Endothelial cell of umbilical vein (primary cell): ENCODE measurements around the gene CD151. TPM values are rescaled to one million over a fixed set of nuclear protein-coding genes. Genes with fewer than 3 reads are reported as not detected.

ENCODE experiments used
- BruUV-seq: library from RNA; stranded (reverse); fragments of 400-500 nt; replicated peaks from 2 replicates; lab custom pipeline; 2021; lab: Mats Ljungman, UMichigan
- CTCF ChIA-PET: fragments of 300-600, 350-600 bp; sonication (Branson Sonifier 250); formaldehyde crosslinking; loops from one replicate; lab custom pipeline; 2021; ENCODE audit warnings: antibody characterized with exemption, inconsistent platforms; lab: Charles Lee
- POLR2A ChIA-PET: fragments of 300-600, 350-600 bp; sonication (Branson Sonifier 250); formaldehyde crosslinking; loops from one replicate; lab custom pipeline; 2021; ENCODE audit warnings: antibody characterized with exemption, inconsistent platforms; lab: Charles Lee
- DNase-seq: peaks from one replicate; pipeline ENCODE4 v3.0.0-alpha.2; 2011; ENCODE audit warnings: low read depth, low spot score
- FAIRE-seq: peaks from 2 replicates; lab custom pipeline; 2011; peaks lifted over from hg19 to GRCh38; lab: Jason Lieb, UNC
- H2AFZ ChIP-seq: 2 replicates; pipeline ENCODE4 v1.6.0; 2012; ENCODE audit warnings: low read depth, low read length, control low read depth, inconsistent platforms
- H3K27ac ChIP-seq: 2 replicates; pipeline ENCODE4 v1.5.1; 2011; ENCODE audit warnings: low read depth, mild to moderate bottlenecking, control low read depth, low read length, moderate library complexity; ENCODE audit not compliant: insufficient read depth
- H3K27me3 ChIP-seq, 2 experiments: 2 replicates each; pipeline versions ENCODE4 v1.6.0 to v1.6.1; 2011; ENCODE audit warnings: low read length in 2 of 2, mixed read lengths in 1 of 2; ENCODE audit not compliant: control insufficient read depth in 2 of 2, insufficient read depth in 2 of 2
- H3K36me3 ChIP-seq, 2 experiments: 2 replicates in 1 of 2; 3 replicates in 1 of 2; pipeline ENCODE4 v1.5.1; 2011; ENCODE audit warnings: low read length in 2 of 2, mild to moderate bottlenecking in 1 of 2, moderate library complexity in 1 of 2; ENCODE audit not compliant: control insufficient read depth in 2 of 2, insufficient read depth in 2 of 2; ENCODE audit errors: extremely low read depth in 1 of 2
- H3K4me1 ChIP-seq: 3 replicates; pipeline ENCODE4 v1.5.1; 2011; ENCODE audit warnings: mild to moderate bottlenecking, low read length; ENCODE audit not compliant: control insufficient read depth, insufficient read depth; ENCODE audit errors: extremely low read depth
- H3K4me2 ChIP-seq: 2 replicates; pipeline ENCODE4 v1.6.1; 2011; ENCODE audit warnings: low read length, control low read depth, mixed read lengths; ENCODE audit not compliant: insufficient read depth
- H3K4me3 ChIP-seq, 3 experiments: fragments of 200-600 bp in 1 of 3; sonication (generic), shearing (Covaris generic) in 1 of 3; replicated peaks in 1 of 3; 2 replicates each; pipeline ENCODE4 v1.5.1; 2011 to 2016; ENCODE audit warnings: control low read depth in 3 of 3, low read length in 3 of 3, mild to moderate bottlenecking in 2 of 3, inconsistent platforms in 1 of 3, low read depth in 1 of 3, moderate library complexity in 1 of 3; ENCODE audit not compliant: insufficient read depth in 1 of 3
- H3K79me2 ChIP-seq: 2 replicates; pipeline ENCODE4 v1.6.0; 2012; ENCODE audit warnings: low read length, inconsistent platforms; ENCODE audit not compliant: control insufficient read depth, insufficient read depth
- H3K9ac ChIP-seq: replicated peaks from 2 replicates; pipeline ENCODE3; 2011; ENCODE audit warnings: low read length, control low read depth; ENCODE audit not compliant: insufficient read depth; ENCODE audit errors: extremely low read depth
- H3K9me1 ChIP-seq: replicated peaks from 3 replicates; pipeline ENCODE4 v1.6.0; 2011; ENCODE audit warnings: mild to moderate bottlenecking, low read length; ENCODE audit not compliant: control insufficient read depth, insufficient read depth; ENCODE audit errors: extremely low read depth
- H3K9me3 ChIP-seq: replicated peaks from 2 replicates; pipeline ENCODE4 v1.5.1; 2012; ENCODE audit warnings: low read length, inconsistent platforms; ENCODE audit not compliant: control insufficient read depth, insufficient read depth
- H4K20me1 ChIP-seq: replicated peaks from 2 replicates; pipeline ENCODE3; 2011; ENCODE audit warnings: mild to moderate bottlenecking, low read length; ENCODE audit not compliant: control insufficient read depth, insufficient read depth; ENCODE audit errors: extremely low read depth
- CTCF ChIP-seq, 2 donors: IDR thresholded peaks; 1 replicate in 1 of 2; 2 replicates in 1 of 2; pipeline ENCODE4 v1.5.1; 2011; ENCODE audit warnings: low read length in 2 of 2, mild to moderate bottlenecking in 2 of 2, moderate library complexity in 2 of 2, control low read depth in 1 of 2, inconsistent platforms in 1 of 2, low read depth in 1 of 2; ENCODE audit not compliant: insufficient read depth in 1 of 2; ENCODE audit errors: extremely low read depth in 1 of 2
- EZH2 ChIP-seq: IDR thresholded peaks from 2 replicates; pipeline ENCODE4 v1.6.1; 2012; ENCODE audit warnings: borderline replicate concordance, low read depth, mild to moderate bottlenecking, moderate library complexity, low read length, inconsistent platforms; ENCODE audit not compliant: severe bottlenecking
- FOS ChIP-seq: IDR thresholded peaks from 2 replicates; pipeline ENCODE4 v1.6.1; 2011; ENCODE audit warnings: mild to moderate bottlenecking, low read length, moderate library complexity, borderline replicate concordance; ENCODE audit not compliant: insufficient read depth
- GATA2 ChIP-seq: IDR thresholded peaks from 2 replicates; pipeline ENCODE4 v1.7.0; 2011; ENCODE audit warnings: low read depth, mild to moderate bottlenecking, moderate library complexity, mixed read lengths, low read length; ENCODE audit not compliant: insufficient read length, insufficient read depth
- JUN ChIP-seq: IDR thresholded peaks from 2 replicates; pipeline ENCODE4 v1.6.1; 2011; ENCODE audit warnings: borderline replicate concordance, low read depth; ENCODE audit not compliant: insufficient read length, insufficient read depth
- MAX ChIP-seq: IDR thresholded peaks from 2 replicates; pipeline ENCODE4 v1.6.1; 2011; ENCODE audit not compliant: insufficient read depth, insufficient read length
- MYC ChIP-seq: IDR thresholded peaks from one replicate; pipeline ENCODE4 v1.6.1; 2011; ENCODE audit warnings: mild to moderate bottlenecking, low read depth, low read length
- POLR2A ChIP-seq: IDR thresholded peaks from 2 replicates; pipeline ENCODE4 v1.6.1; 2012; ENCODE audit warnings: low read depth, mild to moderate bottlenecking, control low read depth, low read length
- POLR2AphosphoS5 ChIP-seq: IDR thresholded peaks from 2 replicates; pipeline ENCODE4 v1.6.1; 2012; ENCODE audit warnings: low read depth, mild to moderate bottlenecking, control low read depth, low read length, moderate library complexity; ENCODE audit not compliant: insufficient read depth
- dilution Hi-C: fragments of 300-500 bp; cut with MboI; formaldehyde crosslinking; loops from one replicate; pipeline ENCODE4 v1.15.0; 2019; ENCODE audit warnings: low sequenced_read_pairs; ENCODE audit not compliant: extremely low pct_ligation_motif_present
- intact Hi-C: fragments of 100-400 bp; cut with micrococcal nuclease; formaldehyde crosslinking; loops from one replicate; pipeline ENCODE4 v1.10.0; 2022
- polyA plus RNA-seq, 4 experiments: library from polyadenylated mRNA; depleted of rRNA in 3 of 4; stranded (reverse) in 3 of 4; unstranded in 1 of 4; fragments of >200 nt; gene quantifications; 2 replicates each; pipeline versions ENCODE4 v1.2.1 to v1.2.3, GENCODE V29; 2011 to 2012; ENCODE audit warnings: missing spikeins in 1 of 4
- total RNA-seq: library from RNA; stranded (reverse); gene quantifications from 2 replicates; pipeline ENCODE4 v1.2.3, GENCODE V29; 2021

Gene CD151
- total and polyA plus RNA-seq, 2 donors (not counting 3 experiments of a cell fraction or from before 2014, with no cell fraction given): 515 to 1,090 TPM

- no peak for TF ChIP-seq MYC
- no peak for TF ChIP-seq CTCF (IDR thresholded peaks at IDR 0.05; ENCODE audit: extremely low read depth in 1 of 2, insufficient read depth in 1 of 2, low read depth in 1 of 2, low read length in 2 of 2)
- TF ChIP-seq MAX: no peak
- TF ChIP-seq GATA2: no peak
- no peak for TF ChIP-seq POLR2AphosphoS5
- TF ChIP-seq JUN: no peak
- TF ChIP-seq EZH2: no peak
- TF ChIP-seq FOS: no peak
- TF ChIP-seq POLR2A: no peak
- TSS peak; percentile 11 for BruUV-seq
- H3K79me2 ChIP-seq: peaks cover 39% of the 10 kb centered on the region
- no peak overlapping the region for H2AFZ ChIP-seq
- FAIRE-seq (peak; percentile 69), DNase-seq (peak; percentile 38)
- peak overlapping the region; percentile 79 for H3K27ac ChIP-seq
- H4K20me1 ChIP-seq: no peaks in the 10 kb centered on the region
- intact Hi-C loops: loop anchor here (2.0 kb wide), 1 partner anchor 15 kb away; the partner anchor contains the start of gene PNPLA2
- no peaks in the 10 kb centered on the region for H3K9me1 ChIP-seq
- H3K9ac ChIP-seq: peak overlapping the region; percentile 85
- ChIA-PET POLR2A (interaction anchor here (0.8 to 3.3 kb wide), 4 partner anchors 10 to 37 kb away, joined by 3 to 25 read pairs (median 10); partner anchors contain the start of genes PNPLA2, POLR2L and TSPAN4), CTCF (interaction anchor here (1.3 to 2.9 kb wide), 4 partner anchors 10 to 29 kb away, joined by 3 to 19 read pairs (median 8); partner anchors contain the start of genes PIDD1, PNPLA2 and TSPAN4)
- dilution Hi-C loops: no loop called here
- peak overlapping the region; percentile 75 for H3K4me2 ChIP-seq
- H3K4me3 ChIP-seq: peak overlapping the region; percentile 50 to 70 (median 67)
- H3K4me1 ChIP-seq: peaks cover 44% of the 10 kb centered on the region
- no peaks in the 10 kb centered on the region for H3K27me3 ChIP-seq
- H3K9me3 ChIP-seq: no peaks in the 10 kb centered on the region
- H3K36me3 ChIP-seq: peaks cover 16 to 27% of the 10 kb centered on the region in 2 experiments
Observed at GRCh38 chr11:833849-834311, 1.1 kb downstream of the CD151 start.
